Measurements from ENCODE around the gene ARID4B. TPM values are rescaled to one million over a fixed set of nuclear protein-coding genes. Genes with fewer than 3 reads are reported as not detected.

ARID4B gene
- total and polyA plus RNA-seq, 2 donors (not counting 3 experiments of a cell fraction or from before 2014, with no cell fraction given), result 6.7 to 40.7 TPM

DNA sequence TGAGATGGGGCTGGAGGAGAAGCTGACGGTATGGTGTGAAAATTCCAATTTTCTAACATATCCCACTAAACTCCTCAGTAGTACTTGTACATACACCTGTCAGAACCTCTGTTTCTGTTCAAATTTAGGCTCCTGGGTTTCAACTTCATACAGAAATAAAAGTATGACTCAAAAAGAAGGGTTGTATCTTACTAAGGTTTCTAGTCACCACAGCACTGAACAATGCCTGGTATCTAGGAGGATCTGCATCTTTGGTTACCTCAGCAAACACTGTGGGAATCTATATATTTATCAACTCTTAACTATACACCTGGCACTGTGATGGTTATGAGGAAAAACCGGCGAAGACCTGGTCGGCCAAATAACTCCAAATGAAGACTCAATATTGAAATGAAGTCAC, 180.7 kb downstream of the ARID4B start:
- intact Hi-C loops (cut with micrococcal nuclease) (no loop called here), dilution Hi-C loops (cut with MboI; ENCODE audit: extremely low pct_ligation_motif_present, low sequenced_read_pairs) (no loop called here)
- FAIRE-seq (no peak), DNase-seq (ENCODE audit: low read depth, low spot score) (no peak)
- Histone ChIP-seq H3K9me3 (replicated peaks; ENCODE audit: control insufficient read depth, insufficient read depth, low read length) (no peaks in the 10 kb centered on the region), H3K4me3 (replicated peaks in 1 of 3; ENCODE audit: insufficient read depth in 1 of 3, low read depth in 1 of 3, low read length in 3 of 3) (no peak overlapping the region), H3K9me1 (replicated peaks; ENCODE audit: control insufficient read depth, extremely low read depth, insufficient read depth, low read length) (no peaks in the 10 kb centered on the region), H3K27me3 (ENCODE audit: control insufficient read depth in 2 of 2, insufficient read depth in 2 of 2, low read length in 2 of 2) (no peaks in the 10 kb centered on the region), H3K4me2 (ENCODE audit: insufficient read depth, low read length) (no peak overlapping the region), H3K79me2 (ENCODE audit: control insufficient read depth, insufficient read depth, low read length) (peaks cover 3% of the 10 kb centered on the region), H4K20me1 (replicated peaks; ENCODE audit: control insufficient read depth, extremely low read depth, insufficient read depth, low read length) (no peaks in the 10 kb centered on the region), H3K36me3 (ENCODE audit: control insufficient read depth in 2 of 2, extremely low read depth in 1 of 2, insufficient read depth in 2 of 2, low read length in 2 of 2) (peaks cover 0 to 13% of the 10 kb centered on the region in 2 experiments), H3K9ac (replicated peaks; ENCODE audit: extremely low read depth, insufficient read depth, low read length) (no peak overlapping the region), H3K4me1 (ENCODE audit: control insufficient read depth, extremely low read depth, insufficient read depth, low read length) (no peaks in the 10 kb centered on the region), H2AFZ (ENCODE audit: low read depth, low read length) (no peak overlapping the region), H3K27ac (ENCODE audit: insufficient read depth, low read depth, low read length) (no peak overlapping the region)
- no TSS peak for BruUV-seq (replicated peaks)
- POLR2A ChIA-PET, result no interaction called here
- TF ChIP-seq, protein P1, sequence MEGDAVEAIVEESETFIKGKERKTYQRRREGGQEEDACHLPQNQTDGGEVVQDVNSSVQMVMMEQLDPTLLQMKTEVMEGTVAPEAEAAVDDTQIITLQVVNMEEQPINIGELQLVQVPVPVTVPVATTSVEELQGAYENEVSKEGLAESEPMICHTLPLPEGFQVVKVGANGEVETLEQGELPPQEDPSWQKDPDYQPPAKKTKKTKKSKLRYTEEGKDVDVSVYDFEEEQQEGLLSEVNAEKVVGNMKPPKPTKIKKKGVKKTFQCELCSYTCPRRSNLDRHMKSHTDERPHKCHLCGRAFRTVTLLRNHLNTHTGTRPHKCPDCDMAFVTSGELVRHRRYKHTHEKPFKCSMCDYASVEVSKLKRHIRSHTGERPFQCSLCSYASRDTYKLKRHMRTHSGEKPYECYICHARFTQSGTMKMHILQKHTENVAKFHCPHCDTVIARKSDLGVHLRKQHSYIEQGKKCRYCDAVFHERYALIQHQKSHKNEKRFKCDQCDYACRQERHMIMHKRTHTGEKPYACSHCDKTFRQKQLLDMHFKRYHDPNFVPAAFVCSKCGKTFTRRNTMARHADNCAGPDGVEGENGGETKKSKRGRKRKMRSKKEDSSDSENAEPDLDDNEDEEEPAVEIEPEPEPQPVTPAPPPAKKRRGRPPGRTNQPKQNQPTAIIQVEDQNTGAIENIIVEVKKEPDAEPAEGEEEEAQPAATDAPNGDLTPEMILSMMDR (IDR thresholded peaks at IDR 0.05; ENCODE audit: extremely low read depth in 1 of 2, insufficient read depth in 1 of 2, low read depth in 1 of 2, low read length in 2 of 2), result no peak
- TF ChIP-seq EZH2 (IDR thresholded peaks at IDR 0.05; ENCODE audit: borderline replicate concordance, low read depth, low read length, severe bottlenecking) (no peak), JUN (IDR thresholded peaks at IDR 0.05; ENCODE audit: borderline replicate concordance, insufficient read depth, insufficient read length, low read depth) (no peak), POLR2A (IDR thresholded peaks at IDR 0.05; ENCODE audit: low read depth, low read length) (no peak), MAX (IDR thresholded peaks at IDR 0.05; ENCODE audit: insufficient read depth, insufficient read length) (no peak), GATA2 (IDR thresholded peaks at IDR 0.05; ENCODE audit: insufficient read depth, insufficient read length, low read depth, low read length) (no peak), POLR2AphosphoS5 (IDR thresholded peaks at IDR 0.05; ENCODE audit: insufficient read depth, low read depth, low read length) (no peak), MYC (IDR thresholded peaks at IDR 0.05; ENCODE audit: low read depth, low read length) (no peak), FOS (IDR thresholded peaks at IDR 0.05; ENCODE audit: borderline replicate concordance, insufficient read depth, low read length) (no peak)
- CTCF ChIA-PET, result no interaction called here
